CD4-positive, alpha-beta T cell treated with Interleukin-2 at 100 ng/mL for 4 hours (primary cell): Measurements from ENCODE around the gene CELF2.
"Not testable (repeated sequence)": the region's sequence is repeated elsewhere in the genome, so short reads cannot be mapped to it uniquely, and the experiment has no call there.

ENCODE experiments used
- DNase-seq: peaks from one replicate; pipeline ENCODE4 v3.0.0-alpha.2; 2020; ENCODE audit warnings: low spot score

CELF2 gene

DNA sequence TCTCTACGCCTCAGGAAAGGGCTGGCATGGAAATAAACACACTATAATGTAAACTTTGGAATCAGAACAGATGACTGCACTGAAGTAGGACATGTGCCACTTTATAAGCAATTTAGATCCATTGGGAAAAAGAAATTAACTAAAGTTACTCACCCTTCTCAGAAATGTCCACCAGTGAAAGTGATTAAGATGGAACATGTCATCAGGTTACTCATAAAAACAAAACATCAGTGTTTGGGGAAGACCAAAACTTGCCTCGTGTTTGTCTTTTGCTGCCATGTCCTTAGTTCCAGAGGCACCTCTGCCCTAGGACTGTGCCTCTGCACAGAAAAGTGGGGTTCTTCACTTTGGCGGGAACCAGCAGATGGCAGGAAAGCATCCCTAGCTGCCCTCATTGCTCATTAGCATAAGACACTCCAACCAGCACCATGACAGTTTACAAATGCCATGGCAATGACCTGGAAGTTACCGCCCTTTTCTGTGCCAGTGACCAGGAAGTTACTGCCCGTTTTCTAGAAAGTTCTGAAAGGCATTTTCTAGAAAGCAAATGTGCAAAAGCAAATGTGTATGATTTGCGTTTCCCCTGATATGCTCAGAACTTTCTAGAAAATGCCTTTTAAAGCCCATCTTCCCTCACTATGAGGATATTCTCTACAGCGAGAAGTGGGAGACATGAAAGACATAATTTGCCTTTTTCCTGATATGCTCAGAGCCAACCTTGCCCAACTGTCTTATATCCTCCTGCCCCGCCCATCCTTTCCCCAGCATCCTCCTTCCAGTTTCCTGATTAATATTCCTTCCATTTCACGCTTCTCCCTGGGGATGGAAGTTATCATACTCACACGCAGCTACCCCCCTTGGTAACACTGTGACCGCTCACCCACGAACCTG, 335.6 kb downstream of the CELF2 start:
- DNase-seq: no peak

DNA sequence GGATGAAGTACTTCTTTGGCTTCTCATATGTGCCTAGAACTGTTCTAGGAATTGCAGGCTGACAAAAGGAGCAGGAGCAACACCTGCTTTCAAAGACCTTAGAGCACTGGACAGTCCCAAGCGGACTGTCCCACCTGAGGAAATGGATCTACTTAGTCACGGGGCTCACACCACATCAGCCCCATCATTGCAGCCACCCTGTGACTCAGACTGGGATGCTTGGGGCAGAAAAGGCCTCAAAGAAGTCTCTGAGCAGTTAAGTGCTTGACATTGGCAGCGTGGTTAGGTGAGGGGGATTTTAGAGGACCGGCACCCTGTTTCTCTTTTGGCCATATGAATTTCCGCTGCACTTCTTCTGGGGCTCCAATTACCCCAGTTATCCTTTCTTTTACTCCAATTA, 337.2 kb downstream of the CELF2 start:
- DNase-seq: no peak

DNA sequence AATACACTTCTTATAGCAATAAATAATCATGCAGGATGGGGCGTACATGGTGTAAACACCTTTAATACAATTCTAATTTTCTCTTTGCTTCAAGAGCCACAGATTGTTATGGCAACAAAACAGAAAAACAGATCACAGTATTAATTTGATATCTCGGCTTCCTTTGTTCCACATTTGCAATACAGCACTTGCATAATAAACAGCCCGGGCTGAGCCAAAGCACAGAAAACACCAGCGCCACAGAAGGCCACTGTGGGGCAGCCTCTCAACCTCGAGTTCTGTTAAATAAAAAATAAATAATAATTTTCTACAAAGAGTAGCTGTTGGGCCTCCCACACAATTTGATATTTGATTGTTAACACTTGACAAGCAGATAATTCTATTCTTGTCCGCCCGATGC, 337.9 kb downstream of the CELF2 start:
- no peak for DNase-seq

DNA sequence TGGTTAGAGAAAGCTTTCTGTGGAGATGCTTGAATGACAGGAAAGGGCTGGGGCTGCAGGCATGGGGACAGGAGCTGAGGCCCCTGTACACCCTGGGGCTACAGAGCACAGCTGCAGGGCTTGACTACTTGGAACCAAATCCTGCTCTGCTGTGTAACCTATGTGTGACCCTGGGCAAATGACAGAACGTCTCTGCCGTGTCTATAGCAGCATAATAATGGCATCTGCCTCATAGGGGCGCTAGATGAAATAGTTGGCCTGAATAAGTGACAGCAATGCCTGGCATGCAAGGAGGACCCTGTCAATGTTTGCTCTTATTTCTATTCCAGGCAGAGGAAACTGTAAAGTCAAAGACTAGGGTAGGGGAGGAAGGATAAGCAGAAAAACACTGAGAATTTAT, 339.8 kb downstream of the CELF2 start:
- no peak for DNase-seq

DNA sequence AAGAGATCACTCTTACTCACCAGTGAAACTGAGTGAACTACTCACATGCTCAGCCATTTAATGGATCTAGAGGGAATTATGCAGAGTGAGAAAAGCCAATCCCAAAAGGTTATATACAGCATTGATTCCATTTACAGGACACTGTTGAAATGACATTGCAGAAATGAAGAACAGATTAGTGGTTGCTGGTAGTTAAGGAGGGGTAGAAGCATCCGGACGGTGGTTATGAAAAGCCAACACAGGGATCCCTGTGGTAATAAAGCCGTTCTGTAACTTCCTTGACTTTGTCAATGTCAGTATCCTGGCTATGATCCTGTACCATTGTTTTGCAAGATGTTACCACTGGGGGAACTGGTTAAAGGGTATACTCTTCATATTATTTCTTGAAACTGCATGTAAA, 340.3 kb downstream of the CELF2 start:
- DNase-seq: no peak

DNA sequence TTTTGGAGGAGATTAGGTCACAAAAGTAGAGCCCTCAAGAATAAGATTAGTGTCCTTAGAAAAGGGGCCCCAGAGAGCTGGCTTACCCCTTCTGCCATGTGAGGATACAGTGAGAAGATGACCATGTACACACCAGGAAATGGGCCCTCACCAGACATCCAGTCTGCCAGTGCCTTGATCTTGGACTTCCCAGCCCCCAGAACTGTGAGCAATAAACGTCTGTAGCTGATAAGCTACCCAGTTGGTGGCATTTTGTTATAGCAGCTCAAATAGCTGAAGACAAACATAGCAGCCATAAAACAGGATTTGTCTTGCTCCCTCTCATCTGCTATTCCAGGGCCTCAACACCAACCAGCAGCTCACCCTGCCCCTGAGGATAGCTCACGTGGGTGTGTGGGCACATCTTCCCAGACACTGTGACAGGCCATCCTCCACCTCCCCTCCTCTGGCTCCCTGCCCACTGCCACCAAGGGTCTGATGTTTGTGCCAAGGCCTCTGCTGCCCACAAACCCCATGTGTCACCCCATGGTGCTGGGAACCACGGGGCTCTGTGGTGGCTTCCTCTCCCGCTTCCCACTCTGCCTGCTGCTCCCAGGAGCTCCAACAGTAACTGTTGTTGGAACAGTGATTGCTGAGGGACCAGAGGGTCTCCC, 341.4 kb downstream of the CELF2 start:
- DNase-seq: no peak

DNA sequence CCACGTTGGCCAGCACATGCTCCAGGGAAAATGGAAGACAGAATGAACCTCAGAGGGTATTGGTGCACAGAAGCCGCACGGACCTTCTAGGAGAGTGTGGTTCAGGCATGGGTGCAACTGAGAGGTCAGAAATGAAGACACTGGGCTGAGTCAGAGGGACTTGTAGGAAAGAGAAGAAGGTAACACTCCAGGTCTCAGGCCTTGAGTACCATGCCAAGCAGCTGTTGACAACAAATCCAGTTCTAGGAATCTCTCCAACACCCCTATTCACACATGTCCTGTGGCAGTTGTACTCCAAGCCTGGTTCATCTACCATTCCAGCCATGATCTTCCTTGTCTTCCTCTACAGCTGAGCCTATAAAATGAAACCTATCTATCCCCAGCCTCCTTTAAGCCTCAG, 342.2 kb downstream of the CELF2 start:
- DNase-seq: no peak

DNA sequence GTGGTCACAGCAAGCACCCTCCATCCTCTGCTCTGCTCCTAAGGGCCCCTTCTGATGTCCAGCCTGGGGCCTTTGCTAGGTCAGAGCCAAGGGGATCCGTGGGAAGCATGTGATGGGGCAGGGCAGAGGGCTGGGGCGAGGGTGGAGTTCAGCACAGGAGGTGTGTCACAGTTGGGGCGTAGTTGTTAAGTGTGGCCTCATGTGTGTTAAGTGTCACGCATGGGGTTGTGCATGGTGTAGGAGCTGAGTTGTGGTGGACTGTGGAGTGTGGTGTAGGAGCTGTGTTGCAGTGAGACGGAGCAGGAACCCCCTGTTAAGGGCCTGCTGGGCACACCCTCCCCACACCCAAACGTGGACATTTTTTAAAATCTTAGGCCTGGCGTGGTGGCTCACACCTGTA, 345.8 kb downstream of the CELF2 start:
- no peak for DNase-seq

DNA sequence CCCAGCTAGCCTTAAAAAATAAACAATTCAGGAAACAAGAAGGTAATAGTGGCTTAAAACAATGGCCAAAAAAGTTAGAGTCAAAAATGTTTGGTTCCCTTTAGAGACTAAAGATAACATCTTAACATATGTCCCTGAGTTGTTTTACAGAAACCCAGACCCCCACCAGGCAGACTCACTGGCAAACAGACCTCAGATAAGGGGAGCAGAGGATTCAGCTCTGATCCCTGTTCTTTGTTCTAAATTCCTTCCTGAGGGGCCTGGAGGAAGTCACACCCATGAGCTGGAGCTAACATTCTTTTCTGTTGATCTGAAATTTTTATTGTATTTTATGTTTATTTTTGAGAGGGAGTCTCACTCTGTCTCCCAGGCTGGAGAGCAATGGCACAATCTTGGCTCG, 346.6 kb downstream of the CELF2 start:
- no peak for DNase-seq

DNA sequence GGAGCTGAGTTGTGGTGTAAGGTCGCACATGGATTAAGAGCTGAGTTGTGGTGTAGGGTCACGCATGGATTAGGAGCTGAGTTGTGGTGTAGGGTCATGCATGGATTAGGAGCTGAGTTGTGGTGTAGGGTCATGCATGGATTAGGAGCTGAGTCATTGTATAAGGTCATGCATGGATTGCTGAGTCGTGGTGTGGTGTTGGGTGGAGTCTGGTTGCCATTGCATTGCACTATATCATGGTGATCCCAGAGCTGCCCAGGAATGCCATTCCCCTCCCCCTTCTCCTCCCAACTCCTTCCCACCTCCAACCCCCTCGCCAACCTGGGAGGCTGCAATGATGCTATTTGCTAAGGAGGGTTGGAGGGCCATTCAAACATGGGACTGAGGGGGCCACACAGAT, 349.2 kb downstream of the CELF2 start:
- not testable (repeated sequence) for DNase-seq

DNA sequence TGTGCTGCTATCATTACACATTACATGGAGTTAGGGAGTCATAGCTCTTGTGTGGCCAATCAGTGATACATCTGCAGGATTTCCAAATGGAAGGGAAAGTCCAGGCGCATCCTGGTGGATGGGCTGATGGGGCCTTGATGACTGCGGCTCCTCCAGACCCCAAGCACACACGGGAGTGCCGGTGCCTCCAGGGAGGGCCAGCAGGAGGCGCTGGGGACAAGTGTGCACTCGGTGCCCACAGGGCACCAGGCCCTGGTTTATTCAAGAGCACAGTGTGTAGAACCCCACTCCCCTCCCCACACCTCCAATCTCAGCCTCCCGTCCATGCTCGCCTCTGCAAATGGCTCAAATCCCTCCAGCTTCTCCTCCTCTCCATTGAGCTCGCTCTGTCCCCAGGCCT, 349.8 kb downstream of the CELF2 start:
- no peak for DNase-seq

DNA sequence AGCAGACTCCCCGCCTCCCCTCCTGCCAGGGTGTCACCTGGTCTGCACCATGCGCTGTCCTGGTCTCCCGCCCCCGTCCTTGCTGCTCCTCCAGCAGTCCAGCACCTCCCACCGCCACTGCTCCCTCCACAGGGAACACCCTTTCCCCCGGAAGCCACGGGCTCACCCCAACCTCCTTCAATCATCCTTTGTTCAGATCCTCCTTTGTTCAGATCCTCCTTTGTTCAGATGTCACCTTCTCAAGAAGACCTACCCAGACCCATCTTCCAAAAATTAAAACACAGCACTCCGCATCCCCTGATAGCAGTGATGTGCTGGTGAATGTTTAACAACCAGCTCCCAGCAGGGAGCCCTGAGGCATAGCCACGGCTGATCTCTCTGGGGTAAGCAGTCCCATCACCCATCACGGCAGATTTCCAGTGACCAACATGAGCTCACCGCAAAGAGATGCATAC, 356.1 kb downstream of the CELF2 start:
- no peak for DNase-seq

DNA sequence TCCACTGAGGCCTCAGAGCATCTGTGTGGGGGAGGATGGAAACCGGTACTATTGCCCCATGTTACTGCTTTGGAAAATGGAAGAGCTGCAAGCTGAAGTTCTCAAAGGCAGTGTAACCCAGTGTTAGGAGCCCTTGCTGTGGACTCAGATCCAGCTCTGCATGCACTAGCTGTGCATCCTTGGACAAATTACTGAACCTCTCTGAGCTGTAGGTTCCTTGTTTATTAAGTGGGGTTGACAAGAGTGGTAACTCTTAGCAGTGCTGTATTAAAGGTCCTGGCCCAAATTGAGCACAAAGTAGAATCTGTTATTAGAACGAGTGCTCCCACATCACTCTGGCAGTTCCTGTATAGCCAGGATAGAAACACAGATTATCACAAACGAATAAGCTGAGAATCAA, 359.6 kb downstream of the CELF2 start:
- DNase-seq: no peak

DNA sequence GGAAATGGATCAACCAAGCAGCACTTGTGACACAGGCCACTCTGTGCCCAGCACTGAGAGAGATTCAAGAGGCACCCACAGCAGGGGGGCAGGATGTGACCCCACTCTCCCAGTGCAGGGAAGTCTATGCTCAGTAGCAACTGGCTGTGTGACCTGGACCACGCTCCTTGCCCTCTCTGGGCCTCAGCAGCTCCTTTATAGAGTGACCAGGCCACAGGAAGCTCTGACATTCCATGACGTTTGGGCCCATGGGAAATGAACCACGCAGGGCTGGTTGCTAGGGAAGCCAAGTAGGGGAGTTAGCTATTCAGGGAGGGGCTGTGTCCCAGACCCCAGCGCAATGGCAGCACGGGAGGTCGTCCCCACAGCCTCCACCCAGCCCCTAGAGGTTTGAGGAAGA, 361.2 kb downstream of the CELF2 start:
- DNase-seq: no peak

DNA sequence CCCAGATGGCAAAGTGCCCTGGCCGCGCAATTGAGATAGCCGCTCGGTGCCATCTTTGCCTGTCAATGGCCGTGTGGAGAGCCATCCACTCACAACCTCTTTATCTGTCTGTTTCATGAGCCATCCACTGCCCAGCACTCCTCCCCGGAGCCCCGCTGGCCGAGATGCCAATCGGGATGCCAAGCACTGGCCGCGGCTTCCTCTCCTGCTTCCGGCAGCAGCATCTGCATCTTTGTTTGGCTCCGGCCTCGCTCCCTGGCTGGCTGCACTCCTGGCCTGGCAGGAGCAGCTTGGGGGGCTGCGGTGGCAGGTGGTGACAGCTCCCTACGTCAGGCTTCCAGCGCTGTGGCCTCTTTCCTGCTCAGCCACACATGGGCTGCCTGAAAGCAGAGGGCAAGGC, 362.1 kb downstream of the CELF2 start:
- DNase-seq: no peak

DNA sequence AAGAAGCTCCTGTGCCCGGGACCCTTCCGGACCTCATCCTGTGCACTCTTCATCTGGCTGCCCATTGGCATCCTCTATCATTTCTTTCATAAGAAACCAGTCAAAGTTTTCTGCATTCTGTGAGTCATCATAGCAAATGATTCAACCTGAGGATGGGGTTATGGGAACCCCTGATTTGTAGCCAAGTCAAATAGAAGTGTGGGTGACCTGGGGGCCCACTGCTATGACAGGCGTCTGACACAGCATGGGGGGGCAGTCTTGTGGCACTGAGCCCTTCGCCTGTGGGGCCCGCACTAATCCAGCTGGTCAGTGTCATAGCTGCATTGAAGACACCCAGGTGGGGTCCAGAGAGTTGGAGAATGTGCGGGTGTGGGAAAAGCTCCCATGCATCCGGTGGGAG, 363.4 kb downstream of the CELF2 start:
- DNase-seq: no peak

DNA sequence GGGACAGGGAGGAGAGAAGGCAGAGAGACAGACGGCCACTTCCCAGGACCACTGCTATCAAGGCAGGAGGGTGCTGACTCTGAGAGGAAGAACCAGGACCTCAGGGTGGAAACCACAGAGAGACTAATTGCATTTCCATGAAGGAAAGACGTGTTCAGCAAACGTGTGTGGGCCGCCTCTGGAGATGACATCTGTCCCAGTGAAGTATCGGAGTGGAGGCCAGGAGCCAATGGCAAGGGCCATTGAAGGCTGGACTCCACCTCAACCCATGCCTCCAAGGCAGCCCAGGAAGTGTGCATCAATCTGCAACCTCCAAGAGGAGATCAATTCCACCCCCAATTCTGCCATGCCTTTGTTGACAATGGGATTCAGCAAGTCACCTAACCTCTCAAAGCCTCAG, 363.8 kb downstream of the CELF2 start:
- DNase-seq: no peak

DNA sequence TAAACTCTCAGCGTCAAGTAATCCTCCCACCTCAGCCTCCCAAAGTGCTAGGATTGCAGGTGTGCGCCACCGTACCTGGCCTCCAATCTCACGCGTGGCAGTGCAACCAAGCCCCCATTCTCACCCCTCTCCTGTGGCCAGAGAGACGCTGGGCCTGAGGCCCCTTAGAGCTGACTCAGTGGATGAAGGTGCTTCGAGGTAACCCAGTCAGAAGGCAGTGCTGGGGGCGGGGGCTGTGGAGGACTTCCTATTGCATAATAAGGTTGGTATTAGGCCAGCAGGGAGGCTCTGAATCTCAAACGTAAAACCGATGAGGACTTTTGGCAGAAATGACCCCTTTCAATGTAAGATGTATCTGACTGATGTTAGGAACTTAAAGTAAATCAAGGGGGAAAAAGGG, 364.5 kb downstream of the CELF2 start:
- DNase-seq: no peak

DNA sequence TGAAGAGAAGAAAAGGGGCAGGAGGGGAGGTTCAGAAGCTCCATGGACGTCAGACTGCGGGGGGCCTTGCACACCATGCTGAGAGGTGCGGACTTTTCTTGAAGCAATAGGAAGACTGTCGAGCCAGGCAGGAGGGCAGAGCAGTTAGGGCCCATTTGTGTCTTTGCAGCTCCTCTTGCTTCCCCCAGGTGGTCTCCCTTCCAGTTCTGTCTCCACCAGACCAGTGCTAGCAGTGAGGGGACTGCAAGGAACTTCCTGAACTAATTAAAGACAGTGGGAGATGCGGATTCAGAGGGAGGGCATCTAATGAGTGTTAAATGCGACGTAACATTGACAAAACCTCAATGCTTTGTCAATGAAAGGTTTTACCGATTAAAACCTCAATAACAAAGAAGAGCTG, 368.4 kb downstream of the CELF2 start:
- DNase-seq: no peak
